GM18909 (cell line): ENCODE results near the gene TASOR2.

ENCODE experiments used
- ATAC-seq: cut with Tn5 transposase; IDR thresholded peaks from one replicate; pipeline ENCODE4 v1.9.1; 2021; ENCODE audit warnings: mild to moderate bottlenecking; ENCODE audit not compliant: unreplicated experiment, poor library complexity

Gene TASOR2

DNA sequence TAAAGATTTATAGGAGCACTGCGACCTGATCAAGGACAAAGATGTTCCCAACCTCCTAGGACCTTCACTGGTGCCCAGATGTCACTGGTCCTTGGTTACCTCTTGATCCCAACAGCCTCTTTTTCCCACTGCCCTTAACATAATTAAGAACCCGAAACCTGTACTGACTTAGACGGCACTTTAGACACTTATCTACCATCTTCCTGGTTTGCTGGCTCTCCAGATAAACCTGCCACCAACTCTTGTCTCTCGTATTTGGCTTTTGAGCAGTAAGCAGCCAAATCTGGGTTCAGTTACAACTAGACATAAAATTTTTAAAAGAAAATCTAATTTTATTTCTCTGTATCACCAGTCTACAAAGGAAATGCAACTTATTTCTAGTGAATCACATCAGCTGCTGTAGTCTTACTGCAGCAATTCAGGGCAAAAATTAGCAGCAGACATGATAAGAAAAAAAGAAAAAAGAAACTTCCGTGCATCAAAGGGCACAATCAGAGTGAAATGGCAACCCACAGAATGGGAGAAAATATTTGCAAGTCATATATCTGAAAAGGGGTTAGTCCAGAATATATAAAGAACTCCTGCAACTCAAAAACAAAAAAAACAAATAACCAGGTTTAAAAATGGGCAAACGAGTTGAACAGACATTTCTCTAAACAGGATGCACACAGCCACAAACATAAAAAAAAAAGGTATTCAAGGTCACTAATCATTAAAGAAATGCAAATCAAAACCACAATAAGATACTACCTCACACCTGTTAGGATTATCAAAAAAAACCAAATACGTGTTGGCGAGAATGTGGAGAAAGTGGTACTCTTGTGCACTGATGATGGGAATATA, 27.7 kb upstream of the TASOR2 start:
- ATAC-seq = no peak

DNA sequence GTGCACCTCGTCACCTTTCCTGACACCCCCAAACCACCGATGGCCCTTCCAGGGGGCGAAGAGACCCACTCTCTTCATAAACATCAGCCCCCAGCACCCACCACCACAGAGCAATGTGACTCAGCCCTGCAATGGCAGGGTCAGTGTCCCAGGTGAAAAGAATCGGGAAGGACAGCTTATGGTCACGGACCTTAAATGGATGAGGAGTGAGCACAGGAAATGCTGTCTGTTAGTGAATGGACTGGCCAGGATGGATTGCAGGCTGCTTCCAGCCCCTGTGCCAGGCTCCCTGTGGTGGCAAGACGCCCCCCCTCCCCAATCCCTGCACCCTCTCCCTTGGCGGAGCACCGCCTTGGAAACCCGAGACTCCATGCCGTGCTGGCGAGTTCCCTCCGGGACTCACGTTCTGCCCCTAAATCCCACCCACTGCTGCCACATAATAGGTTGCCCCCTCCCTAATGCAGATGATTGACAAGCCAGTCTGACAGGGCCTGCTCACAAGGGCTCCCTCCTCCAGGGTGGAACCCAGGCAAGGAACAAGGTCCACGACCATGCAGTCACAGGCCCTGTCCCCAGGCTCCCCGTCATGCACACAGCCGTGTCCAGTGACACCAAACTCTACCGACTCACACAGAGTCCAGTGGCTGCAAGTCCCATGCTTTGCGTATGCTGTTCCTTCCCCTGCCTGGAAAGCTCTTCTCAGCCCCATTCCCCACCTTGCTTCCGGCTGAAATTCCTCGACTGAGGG, 25.6 kb upstream of the TASOR2 start:
- ATAC-seq = no peak

DNA sequence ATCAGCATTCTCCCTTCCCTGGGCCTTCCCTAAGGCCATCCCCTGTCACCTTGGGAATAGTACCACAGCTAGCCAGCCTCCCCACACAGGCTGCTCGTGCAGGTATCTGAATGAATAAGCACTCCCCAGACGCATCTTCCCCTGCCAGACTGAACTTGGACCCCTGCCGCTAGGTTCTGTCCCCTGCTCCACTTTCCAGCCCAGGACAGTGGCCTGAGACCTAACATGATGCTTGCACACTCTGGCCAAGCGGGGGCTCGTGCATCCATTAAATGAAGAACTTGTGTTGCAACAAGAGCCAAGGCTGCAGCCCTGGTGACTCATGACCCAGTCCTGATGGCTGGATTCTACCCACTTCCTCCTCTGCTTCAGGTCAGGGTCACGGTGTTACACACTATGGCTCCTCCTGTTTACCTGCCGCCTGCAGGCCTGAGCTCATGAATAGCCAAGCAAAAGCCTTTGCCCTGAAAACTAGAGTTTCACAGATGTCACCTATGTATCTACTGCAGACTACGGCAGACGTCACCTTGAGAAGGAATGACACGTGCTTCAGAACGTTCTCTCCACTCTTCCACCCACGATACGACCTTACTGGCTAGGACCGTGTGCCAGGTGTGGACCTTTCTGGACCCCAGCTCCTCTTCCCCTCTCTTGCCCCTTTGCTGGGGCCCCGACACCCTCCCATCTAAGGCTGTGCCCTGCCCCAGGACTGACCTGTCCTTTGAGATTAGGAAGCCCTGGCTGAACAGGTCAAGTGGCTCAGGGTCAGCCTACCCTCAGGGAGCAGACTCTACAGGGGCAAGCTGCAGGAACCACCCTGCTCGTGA, 24.7 kb upstream of the TASOR2 start:
- peak; percentile 65 for ATAC-seq

DNA sequence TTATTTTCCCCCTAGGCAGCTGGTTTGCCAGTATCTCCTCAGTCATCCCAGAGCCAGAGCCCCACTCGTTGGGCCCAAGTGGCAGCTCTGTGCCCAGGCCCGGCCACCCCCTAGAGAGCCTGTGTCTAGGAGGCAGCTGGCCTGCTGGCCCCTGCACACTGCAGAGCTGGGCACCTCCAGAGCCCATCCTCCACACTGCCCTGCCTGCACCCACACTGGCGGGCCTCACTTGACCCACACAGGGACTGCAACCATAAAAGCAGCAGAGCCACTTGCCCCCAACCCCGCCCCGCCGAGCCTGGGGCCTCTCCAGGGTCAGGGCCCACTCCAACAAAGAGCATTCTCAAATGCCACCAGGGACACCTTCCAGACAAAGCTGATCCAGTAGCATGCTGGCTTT, 23.6 kb upstream of the TASOR2 start:
- ATAC-seq = no peak

DNA sequence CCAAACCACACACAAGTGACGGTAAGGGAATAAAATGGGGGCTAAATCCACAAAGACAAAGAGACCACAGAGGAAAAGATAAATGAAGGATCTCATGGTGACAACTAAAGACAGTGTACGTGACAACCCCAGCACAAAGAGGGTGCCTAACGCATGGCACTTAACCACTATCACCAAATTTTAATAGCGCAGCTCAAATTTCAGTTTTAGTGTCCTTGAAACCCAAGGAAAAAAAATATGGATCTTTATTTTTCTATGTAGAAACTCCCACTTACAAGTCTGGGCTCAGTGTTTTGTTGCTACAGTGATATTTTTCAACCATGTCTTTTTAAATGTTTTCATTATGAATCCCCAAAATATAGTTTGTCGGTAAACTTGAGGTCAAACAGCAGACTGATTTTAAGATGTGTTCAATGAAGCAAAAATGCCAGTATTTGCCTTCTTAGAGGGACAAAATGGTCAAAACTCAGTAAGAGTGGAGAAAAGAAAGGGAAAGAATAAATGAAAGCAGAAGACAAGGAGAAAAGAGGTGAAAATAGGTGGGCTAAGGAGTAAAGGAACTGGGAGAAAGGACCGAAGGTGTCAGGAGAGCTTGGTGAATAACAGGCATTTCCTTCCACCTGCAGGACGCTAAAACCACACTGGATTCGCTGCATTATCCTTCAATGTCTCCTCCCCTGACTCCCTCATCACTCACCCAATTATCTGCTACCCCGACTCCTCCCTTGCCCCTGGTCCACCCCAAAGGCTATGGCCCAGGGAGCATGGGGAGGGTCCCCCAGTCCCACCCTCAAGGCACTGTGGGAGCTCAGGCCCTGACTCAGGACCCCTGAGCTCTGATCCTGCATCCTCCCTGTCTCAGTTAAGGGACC, 21.7 kb upstream of the TASOR2 start:
- ATAC-seq = no peak

DNA sequence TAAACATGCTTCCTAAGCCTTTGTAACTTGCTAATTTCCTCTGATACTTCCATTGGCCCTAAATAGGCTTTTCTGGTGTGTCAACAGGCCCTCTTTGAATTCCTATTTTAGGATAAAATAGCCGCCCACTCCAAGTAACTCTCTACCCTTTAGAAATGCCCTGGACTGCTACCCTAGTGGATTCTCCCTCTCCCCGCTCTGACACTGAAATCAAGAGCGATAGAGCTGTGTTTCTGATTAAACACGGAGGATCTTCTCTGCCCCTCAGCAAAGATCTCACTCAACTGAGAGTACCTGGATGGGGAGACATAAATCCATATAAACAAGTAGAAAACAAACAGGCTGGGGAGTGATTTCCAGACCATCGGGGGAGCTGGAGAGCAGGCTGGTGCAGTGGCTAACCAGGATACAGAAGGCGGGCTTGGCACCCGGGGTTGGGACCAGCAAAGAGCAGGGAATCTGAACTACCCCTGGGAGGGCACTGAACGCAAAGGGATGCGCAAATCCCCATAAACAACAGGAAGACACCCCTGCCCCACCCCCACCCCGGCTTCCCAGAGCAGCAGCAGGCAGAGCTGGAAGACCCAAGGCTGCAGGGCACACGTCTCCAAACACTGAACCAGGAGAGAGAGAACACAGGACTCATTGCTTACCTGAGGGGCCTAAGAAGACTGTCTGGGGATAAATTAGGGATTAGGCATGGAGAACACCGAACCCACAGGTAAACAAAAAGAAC, 20.8 kb upstream of the TASOR2 start:
- ATAC-seq = no peak

DNA sequence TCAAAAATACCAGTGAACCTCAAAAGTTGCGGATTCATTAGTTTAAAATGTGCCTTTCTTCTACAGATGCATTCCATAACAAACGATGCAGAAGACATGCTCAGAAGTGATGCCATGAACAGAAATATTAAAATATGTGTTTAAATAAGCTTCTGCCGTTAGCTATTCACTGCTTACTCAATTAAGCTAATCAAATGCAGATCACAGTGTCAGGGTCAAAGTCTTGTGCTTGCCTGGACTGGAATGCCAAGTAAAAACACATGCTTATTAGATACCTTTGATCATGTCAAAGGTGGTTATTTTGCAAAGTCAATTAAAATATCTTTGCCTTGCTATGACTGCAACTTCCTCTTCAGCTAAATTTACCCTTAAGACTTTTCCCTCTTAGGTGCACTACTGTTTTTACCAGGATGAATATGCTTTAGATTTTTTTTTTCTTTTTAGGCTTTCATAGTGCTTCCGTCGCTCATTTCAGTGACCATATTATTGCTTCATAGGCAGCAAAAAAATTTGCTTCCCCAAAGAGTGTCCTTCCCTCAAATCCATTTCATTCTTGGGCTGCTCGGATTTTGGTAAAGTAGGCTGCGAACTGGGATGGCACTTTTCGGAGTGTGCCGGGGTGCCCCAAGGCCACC, 19.1 kb upstream of the TASOR2 start:
- no peak for ATAC-seq

DNA sequence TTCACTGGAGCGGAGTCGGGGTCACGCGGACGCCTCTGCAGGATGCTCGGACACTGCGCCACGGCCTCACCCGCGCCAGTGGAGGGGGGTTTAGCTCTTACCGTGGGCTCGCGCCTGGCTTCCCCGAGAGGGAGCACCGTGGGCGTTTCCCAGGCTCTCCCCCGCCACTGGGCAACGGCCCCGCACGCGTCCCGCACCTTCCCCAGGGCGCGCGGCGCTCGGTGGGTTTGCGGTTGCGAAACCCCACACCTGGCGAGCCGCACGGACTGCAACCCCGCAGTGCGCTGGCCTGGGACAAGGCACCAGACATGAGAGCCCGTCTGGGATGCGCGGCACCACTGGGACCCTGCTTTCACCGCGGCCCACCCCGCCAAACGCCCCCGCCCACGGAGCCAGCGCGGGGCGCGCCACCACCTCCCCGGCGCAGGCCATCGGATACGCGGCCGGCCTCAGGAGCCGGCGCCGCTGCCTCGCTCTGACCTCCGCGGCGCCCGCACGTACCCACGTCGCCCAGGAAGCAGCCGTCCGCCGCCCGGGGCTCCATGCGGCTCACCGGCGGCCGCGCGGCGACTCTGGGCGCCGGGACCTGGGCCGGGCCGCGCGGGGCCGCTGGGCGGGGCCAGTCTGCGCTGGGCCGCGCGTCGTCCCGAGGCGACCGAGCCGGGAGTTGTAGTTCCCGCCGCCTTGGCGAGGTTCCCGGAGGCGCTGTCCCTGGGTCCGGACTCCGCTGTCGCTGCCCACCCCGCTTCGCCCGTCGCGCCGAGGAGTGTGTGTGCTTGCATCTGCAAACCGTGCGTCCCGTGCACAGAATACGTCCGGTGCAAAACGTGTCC, 18.4 kb upstream of the TASOR2 start, which contains the start of gene ASB13:
Gene ASB13 (minus strand): TSS at position 588 of the 833 bp plus-strand sequence. CDS start 44 bp downstream, at position 544.
- peak; percentile 71 for ATAC-seq

DNA sequence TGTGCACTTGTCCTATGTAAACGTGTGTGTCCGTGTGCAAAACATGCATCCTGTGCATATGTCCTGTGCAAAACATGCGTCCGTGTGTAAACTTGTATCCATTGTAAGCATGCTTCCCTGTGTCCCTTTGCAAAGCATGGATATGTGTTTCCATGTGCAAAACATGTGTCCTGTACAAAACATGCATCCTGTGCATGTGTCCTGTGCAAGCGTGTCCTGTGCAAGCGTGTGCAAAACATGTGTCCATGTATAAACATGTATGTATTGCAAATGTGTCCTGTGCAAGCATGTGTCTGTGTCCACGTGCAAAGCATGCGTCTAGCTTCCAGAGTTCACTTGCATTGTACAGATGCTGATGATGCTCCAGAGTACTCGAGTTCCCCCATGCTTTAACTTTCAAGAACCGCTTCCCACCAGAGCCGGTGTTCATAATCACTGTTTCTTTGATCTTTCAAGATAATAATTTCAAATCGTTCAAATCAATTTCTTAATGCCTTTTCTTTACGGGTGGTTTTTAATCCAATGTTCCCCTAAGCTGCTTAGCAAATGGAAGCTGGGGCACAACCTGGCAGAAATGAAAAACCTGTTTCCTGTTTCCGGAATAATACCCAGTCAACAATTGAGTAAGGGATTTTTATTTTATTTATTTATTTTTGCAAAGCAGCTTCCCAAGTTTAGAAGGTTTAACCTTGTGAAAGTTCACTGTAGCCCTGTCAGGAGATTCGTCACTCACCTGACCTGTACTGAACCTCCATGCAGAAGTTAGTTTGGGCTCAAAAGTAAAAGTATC, 17.6 kb upstream of the TASOR2 start:
- peak; percentile 18 for ATAC-seq

DNA sequence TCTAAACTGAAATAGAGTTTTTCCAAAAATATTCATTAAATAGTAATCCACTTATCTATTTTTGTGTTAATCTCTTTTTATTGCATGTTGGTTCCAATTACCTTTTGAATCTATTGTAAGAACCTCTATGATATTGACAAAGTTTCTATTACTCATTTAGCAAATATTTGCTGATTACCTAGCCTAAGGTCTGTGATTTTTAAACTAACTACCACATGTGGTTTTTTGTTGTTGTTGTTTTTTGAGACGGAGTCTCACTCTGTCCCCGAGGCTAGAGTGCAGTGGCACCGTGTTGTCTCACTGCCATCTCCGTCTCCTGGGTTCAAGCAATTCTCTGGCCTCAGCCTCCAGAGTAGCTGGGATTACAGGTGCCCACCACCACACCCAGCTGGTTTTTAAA, 16.2 kb upstream of the TASOR2 start:
- ATAC-seq = no peak

DNA sequence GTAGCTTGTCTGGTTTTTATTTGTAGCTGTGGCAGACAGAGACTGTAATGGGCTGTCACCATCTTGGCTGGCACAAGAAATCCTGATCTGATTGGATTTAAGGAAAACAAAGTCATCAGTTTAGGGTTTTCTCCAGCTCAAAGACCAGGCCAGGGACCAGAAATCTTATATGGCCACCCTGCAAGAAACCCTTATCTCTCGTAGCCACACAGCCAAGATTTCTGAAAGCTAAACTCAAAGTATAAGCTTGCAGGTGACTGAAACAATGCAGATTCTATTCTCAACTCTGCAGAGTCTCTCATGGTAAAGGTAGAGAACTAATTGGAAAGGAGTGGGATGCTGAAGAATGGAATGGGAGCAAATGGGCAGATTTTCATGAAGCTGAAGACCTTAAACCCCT, 15.0 kb upstream of the TASOR2 start:
- ATAC-seq = no peak

DNA sequence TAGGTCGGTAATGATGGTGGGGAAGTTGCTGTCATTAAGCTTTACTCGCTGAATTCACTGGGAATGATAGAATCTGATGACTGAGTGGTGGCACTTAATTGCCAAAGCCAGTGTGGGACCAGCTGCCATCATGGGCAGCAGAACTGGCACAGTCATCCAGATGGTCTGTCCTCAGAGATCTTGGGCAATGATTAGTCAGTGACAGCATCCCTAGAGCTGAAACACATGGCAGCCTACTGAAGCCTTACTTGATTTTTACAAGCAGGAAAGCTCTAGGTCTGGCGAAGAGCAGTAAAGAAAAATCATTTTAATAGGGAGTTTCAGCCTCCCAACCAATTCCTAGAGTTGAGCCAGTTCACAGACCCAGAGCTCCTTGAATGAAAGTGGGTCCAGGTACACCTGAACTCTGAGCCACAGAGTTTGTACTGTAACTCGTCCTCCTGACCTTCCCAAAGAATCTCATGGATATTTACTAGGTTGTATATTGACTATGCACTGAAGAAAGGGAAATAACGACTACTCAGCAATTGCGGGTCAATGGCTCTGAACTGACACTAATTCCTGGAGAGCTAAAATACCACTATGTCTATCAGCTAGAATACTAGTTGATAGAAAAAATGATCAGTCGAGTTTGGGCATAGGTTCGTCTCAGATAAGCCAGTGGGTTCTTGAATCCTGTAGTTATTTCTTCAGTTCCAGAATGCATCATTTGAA, 13.8 kb upstream of the TASOR2 start:
- ATAC-seq = no peak

DNA sequence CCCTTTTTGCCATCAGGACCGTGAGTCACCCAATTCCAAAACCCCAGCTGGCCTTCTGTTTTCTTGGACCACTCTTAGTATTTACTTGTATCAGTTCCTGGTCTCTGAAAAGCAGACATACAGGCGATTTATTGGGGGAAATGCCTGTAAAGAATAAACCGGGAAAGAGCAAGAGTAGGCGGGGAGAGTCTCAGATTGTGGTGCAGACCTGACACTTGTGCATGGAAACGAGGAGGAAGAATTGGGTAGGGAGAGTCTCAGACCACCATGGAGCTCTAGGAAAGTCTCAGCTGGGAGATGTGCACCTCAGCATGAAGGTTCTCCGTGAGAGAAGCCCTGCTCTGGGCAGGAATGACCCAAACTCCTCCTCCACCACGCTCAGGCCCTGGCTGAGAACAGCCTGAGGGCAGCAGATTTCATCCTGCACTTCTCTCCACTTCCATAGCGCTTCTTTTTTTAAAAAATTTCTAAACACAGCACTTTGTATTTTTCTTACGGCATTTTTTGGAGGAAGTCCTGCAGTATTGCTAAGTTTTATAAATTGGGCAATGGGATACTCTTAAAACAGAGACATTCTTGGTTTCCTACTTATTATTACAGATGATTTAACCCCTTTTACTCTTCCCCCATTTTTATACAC, 6.1 kb upstream of the TASOR2 start:
- no peak for ATAC-seq

DNA sequence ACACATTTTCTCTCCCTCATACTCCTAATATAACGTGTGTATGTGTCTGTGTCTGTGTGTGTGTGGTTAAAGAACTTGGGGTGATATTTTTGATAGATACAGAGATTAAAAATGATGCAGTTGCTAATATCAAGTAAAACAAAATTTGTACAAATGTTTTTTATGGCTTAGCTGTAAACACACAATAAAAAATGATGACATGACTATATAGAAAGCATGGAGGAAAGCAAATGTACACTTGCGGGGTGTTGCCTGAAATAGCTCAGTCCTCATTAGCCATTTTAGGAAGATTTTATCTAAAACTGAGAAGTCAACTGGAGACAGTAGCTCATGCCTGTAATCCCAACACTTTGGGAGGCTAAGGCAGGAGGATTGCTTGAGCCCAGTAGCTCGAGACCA, 5.6 kb upstream of the TASOR2 start:
- no peak for ATAC-seq

DNA sequence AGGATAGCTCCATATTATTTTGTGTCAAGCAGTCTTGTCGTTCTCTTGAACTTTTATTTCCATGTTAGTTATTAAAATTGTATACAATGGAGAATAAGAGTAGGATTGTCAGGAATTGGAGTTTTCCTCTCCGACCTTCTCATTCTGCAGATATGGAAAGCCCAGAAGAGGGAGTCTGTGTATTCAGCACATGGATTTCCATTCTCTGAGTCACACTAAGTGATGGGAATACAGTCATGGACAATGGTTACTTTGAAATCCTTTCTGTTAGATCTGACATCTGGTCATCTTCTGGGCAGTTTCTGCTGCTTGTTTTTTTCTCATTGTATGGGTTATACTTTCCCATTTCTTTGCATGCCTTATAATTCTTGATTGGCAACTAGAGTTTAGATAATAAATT, 5.0 kb upstream of the TASOR2 start:
- ATAC-seq = no peak

DNA sequence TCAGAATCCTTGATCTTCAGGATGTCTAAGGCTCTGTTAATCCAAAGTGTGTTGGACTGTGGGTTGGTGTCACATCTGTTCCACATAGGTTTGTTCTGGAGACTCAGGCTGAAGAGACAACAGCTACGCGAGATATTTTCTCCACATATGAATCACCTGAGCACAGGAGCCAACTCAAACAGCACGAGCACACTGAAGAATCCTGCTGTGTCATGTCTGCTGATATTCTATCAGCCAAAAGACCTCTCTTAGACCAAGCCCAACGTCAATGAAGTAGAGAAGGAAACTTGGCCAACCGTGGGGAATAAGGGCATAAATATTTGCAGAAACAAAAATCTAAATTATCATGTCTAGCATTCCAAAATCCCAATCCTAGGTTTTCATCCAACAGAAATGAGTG, 2.7 kb upstream of the TASOR2 start:
- no peak for ATAC-seq
